ENCODE measurements around the gene CYP2A6. TPM values are rescaled to one million over a fixed set of nuclear protein-coding genes. Genes with fewer than 3 reads are reported as not detected.
"Not testable (repeated sequence)": the region's sequence is repeated elsewhere in the genome, so short reads cannot be mapped to it uniquely, and the experiment has no call there.

CYP2A6 gene
- total and polyA plus RNA-seq, 2 of the 4 experiments (the other 2 are of a cell fraction): not detected

DNA sequence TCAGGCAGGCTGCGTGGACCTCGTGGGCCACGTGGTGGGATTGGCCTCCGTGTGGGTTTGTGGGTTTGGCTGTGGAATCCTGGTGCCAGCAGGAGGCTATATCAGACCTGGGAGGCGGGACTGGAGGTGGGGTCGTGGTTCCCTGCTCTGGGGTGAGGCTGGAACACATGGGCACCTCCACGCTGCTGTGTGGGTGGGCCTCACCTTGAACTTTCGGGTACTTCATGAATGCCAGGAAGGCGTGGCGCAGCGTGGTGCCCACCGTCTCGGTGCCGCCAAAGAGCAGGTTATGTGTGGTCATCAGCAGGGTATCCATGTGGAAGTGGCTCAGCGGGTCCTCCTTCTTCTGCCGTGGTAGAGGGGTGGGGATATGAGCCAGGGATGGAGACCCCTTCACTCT is 25.3 kb downstream of the CYP2A6 start:
- in situ Hi-C loops (cut with MboI; ENCODE audit: low sequenced_read_pairs); H4K5ac ChIP-seq (ENCODE audit: low read depth, low read length): not testable (repeated sequence)

GRCh38 chr19:40822704-40823553 is 27.3 kb downstream of the CYP2A6 start:
- ATAC-seq (ENCODE audit: low read depth); POLR2A ChIA-PET (ENCODE audit: unreplicated experiment); H4K91ac ChIP-seq (ENCODE audit: insufficient read depth, low read depth, low read length); H2BK15ac ChIP-seq (ENCODE audit: low read depth, low read length); H2BK20ac ChIP-seq (ENCODE audit: low read depth, low read length); H2AFZ ChIP-seq (replicated peaks; ENCODE audit: low read length, poor library complexity); H4K5ac ChIP-seq (ENCODE audit: low read depth, low read length); H2AK5ac ChIP-seq (ENCODE audit: low read depth, low read length); dilution Hi-C loops (cut with HindIII; ENCODE audit: low sequenced_read_pairs, unreplicated experiment); H3K18ac ChIP-seq (ENCODE audit: low read depth, low read length); H3K27ac ChIP-seq (ENCODE audit: insufficient read depth, low read length); H3K9me1 ChIP-seq (ENCODE audit: insufficient read depth, low read length); H3K56ac ChIP-seq (ENCODE audit: extremely low read depth, insufficient read depth, low read length); H3K27me3 ChIP-seq (ENCODE audit: control insufficient read depth, insufficient read depth, low read length); intact Hi-C loops (cut with micrococcal nuclease); H2AK9ac ChIP-seq (replicated peaks; ENCODE audit: low read depth, low read length, poor library complexity); in situ Hi-C loops (cut with MboI; ENCODE audit: low sequenced_read_pairs); H3K4me2 ChIP-seq (ENCODE audit: low read depth, low read length); H3K4me3 ChIP-seq (ENCODE audit: insufficient read depth, low read depth, low read length); BruUV-seq (replicated peaks); H3K9ac ChIP-seq (ENCODE audit: low read depth, low read length); H3K9me3 ChIP-seq (ENCODE audit: control insufficient read depth, insufficient read depth, low read length); H4K20me1 ChIP-seq (ENCODE audit: insufficient read depth, low read length); H2BK5ac ChIP-seq (ENCODE audit: low read depth, low read length, poor library complexity, severe bottlenecking); H3K79me1 ChIP-seq (ENCODE audit: low read depth in 1 of 2, low read length in 2 of 2): not testable (repeated sequence)
- Histone ChIP-seq H3K23ac (ENCODE audit: low read depth, low read length) (peak overlapping the region; percentile 33; the same call in 1 of the 2 replicates), H3K14ac (replicated peaks; ENCODE audit: low read depth, low read length) (peak overlapping the region; percentile 21; the same call in 1 of the 2 replicates), H3K4me1 (ENCODE audit: control insufficient read depth, insufficient read depth, low read length) (peaks cover 13% of the 10 kb centered on the region), H3K36me3 (ENCODE audit: control insufficient read depth, insufficient read depth, low read length) (peaks cover 14% of the 10 kb centered on the region), H3K4ac (ENCODE audit: low read depth, low read length) (peak overlapping the region; percentile 60), H2BK120ac (ENCODE audit: low read depth, low read length) (0 out of 2 replicates have a peak overlapping the region, but pooled peaks have one; percentile 10), H4K8ac (ENCODE audit: low read depth in 2 of 2, low read length in 2 of 2) (peak overlapping the region; percentile 16 to 66; a peak in 2 of 4 replicates)
- 90% methylated on average over 2 of the region's 9 CpGs; no CpG with 5 or more reads in 1 of the 2 experiments for WGBS, 2 experiments (ENCODE audit: extremely low coverage in 2 of 2, insufficient read length in 1 of 2)
- CTCF ChIA-PET: interaction anchor here (0.7 kb wide), 1 partner anchor 198 kb away, joined by 6 read pairs; no protein-coding TSS in a partner anchor
- peak; percentile 63 for DNase-seq

More for the DNA sequence above, 25.3 kb downstream of the CYP2A6 start:
- H2AK5ac ChIP-seq (ENCODE audit: low read depth, low read length); H3K14ac ChIP-seq (replicated peaks; ENCODE audit: low read depth, low read length); H3K27ac ChIP-seq (ENCODE audit: insufficient read depth, low read length); H3K9ac ChIP-seq (ENCODE audit: low read depth, low read length); H2BK5ac ChIP-seq (ENCODE audit: low read depth, low read length, poor library complexity, severe bottlenecking); H3K9me1 ChIP-seq (ENCODE audit: insufficient read depth, low read length); H3K79me1 ChIP-seq (ENCODE audit: low read depth in 1 of 2, low read length in 2 of 2); H3K18ac ChIP-seq (ENCODE audit: low read depth, low read length); DNase-seq; H3K23ac ChIP-seq (ENCODE audit: low read depth, low read length); H3K56ac ChIP-seq (ENCODE audit: extremely low read depth, insufficient read depth, low read length); H2BK20ac ChIP-seq (ENCODE audit: low read depth, low read length); intact Hi-C loops (cut with micrococcal nuclease); H3K4me3 ChIP-seq (ENCODE audit: insufficient read depth, low read depth, low read length); H3K9me3 ChIP-seq (ENCODE audit: control insufficient read depth, insufficient read depth, low read length); ATAC-seq (ENCODE audit: low read depth); H4K20me1 ChIP-seq (ENCODE audit: insufficient read depth, low read length); H3K4ac ChIP-seq (ENCODE audit: low read depth, low read length); H3K4me2 ChIP-seq (ENCODE audit: low read depth, low read length); dilution Hi-C loops (cut with HindIII; ENCODE audit: low sequenced_read_pairs, unreplicated experiment); H4K91ac ChIP-seq (ENCODE audit: insufficient read depth, low read depth, low read length); H3K27me3 ChIP-seq (ENCODE audit: control insufficient read depth, insufficient read depth, low read length); CTCF ChIA-PET; H2BK15ac ChIP-seq (ENCODE audit: low read depth, low read length); H2AFZ ChIP-seq (replicated peaks; ENCODE audit: low read length, poor library complexity); BruUV-seq (replicated peaks); POLR2A ChIA-PET (ENCODE audit: unreplicated experiment); H2BK120ac ChIP-seq (ENCODE audit: low read depth, low read length); H4K8ac ChIP-seq (ENCODE audit: low read depth in 2 of 2, low read length in 2 of 2); H2AK9ac ChIP-seq (replicated peaks; ENCODE audit: low read depth, low read length, poor library complexity): not testable (repeated sequence)
- Histone ChIP-seq H3K4me1 (ENCODE audit: control insufficient read depth, insufficient read depth, low read length) (peaks cover 10% of the 10 kb centered on the region), H3K36me3 (ENCODE audit: control insufficient read depth, insufficient read depth, low read length) (peaks cover 15% of the 10 kb centered on the region)
- 96% methylated on average over 5 of the region's 16 CpGs; no CpG with 5 or more reads in 1 of the 2 experiments for WGBS, 2 experiments (ENCODE audit: extremely low coverage in 2 of 2, insufficient read length in 1 of 2)

Data from IMR-90 (cell line).